HepG2 (cell line): ENCODE data around the gene MGST1. TPM values are rescaled to one million over a fixed set of nuclear protein-coding genes. Genes with fewer than 3 reads are reported as not detected.

Experiments
- ATF1 ChIP-seq: IDR thresholded peaks from 2 replicates; pipeline ENCODE4 v1.6.1; 2016; ENCODE audit warnings: mild to moderate bottlenecking, control low read depth
- CEBPG ChIP-seq: IDR thresholded peaks from 2 replicates; pipeline ENCODE4 v1.6.1; 2016
- CREB3 ChIP-seq: sonication (generic); formaldehyde crosslinking; IDR thresholded peaks from 2 replicates; pipeline ENCODE4 v1.5.0; 2020; ENCODE audit warnings: missing genetic modification reagents
- GFI1 ChIP-seq: sonication (generic); formaldehyde crosslinking; IDR thresholded peaks from 2 replicates; pipeline ENCODE4 v1.5.0; 2020; ENCODE audit warnings: missing genetic modification reagents, mild to moderate bottlenecking, borderline replicate concordance
- HNF1B ChIP-seq: sonication (generic); formaldehyde crosslinking; IDR thresholded peaks from 2 replicates; pipeline ENCODE4 v1.5.1; 2020; ENCODE audit warnings: mild to moderate bottlenecking, moderate library complexity, missing genetic modification reagents
- LCORL ChIP-seq, 2 experiments: fragments of 450-650 bp in 1 of 2; sonication (generic) in 1 of 2; formaldehyde crosslinking in 1 of 2; IDR thresholded peaks; 2 replicates each; pipeline versions ENCODE4 v1.5.0 to v1.6.1; 2017 to 2020; ENCODE audit warnings: antibody characterized with exemption in 1 of 2, missing genetic modification reagents in 1 of 2
- MXD4 ChIP-seq: IDR thresholded peaks from 2 replicates; pipeline ENCODE4 v1.6.1; 2016; ENCODE audit warnings: mild to moderate bottlenecking, missing biosample characterization, missing genetic modification reagents
- RNF219 ChIP-seq: sonication (generic); formaldehyde crosslinking; IDR thresholded peaks from 2 replicates; pipeline ENCODE4 v1.5.0; 2020; ENCODE audit warnings: mild to moderate bottlenecking, missing genetic modification reagents
- SMARCC2 ChIP-seq: fragments of 450-650 bp; IDR thresholded peaks from 2 replicates; pipeline ENCODE4 v1.6.1; 2017; ENCODE audit warnings: antibody characterized with exemption, mild to moderate bottlenecking
- STAG1 ChIP-seq: sonication (generic); formaldehyde crosslinking; IDR thresholded peaks from 2 replicates; pipeline ENCODE4 v1.4.0; 2020; ENCODE audit warnings: missing genetic modification reagents
- TARDBP ChIP-seq: sonication (generic); formaldehyde crosslinking; IDR thresholded peaks from 2 replicates; pipeline ENCODE4 v1.8.0; 2022; ENCODE audit warnings: mild to moderate bottlenecking, missing genetic modification reagents
- ZNF101 ChIP-seq: sonication (generic); formaldehyde crosslinking; IDR thresholded peaks from 2 replicates; pipeline ENCODE4 v1.4.0; 2020; ENCODE audit warnings: mild to moderate bottlenecking, low read depth, missing genetic modification reagents, borderline replicate concordance
- ZNF264 ChIP-seq: sonication (generic); formaldehyde crosslinking; IDR thresholded peaks from 2 replicates; pipeline ENCODE4 v1.4.0; 2020; ENCODE audit warnings: missing genetic modification reagents
- ZNF614 ChIP-seq: IDR thresholded peaks from 2 replicates; pipeline ENCODE4 v1.6.1; 2018; ENCODE audit warnings: missing biosample characterization, missing genetic modification reagents, inconsistent platforms, borderline replicate concordance
- ZSCAN31 ChIP-seq: sonication (generic); formaldehyde crosslinking; IDR thresholded peaks from 2 replicates; pipeline ENCODE4 v1.5.0; 2020; ENCODE audit warnings: low read depth, mild to moderate bottlenecking, missing genetic modification reagents
- polyA plus RNA-seq, 8 experiments: library from polyadenylated mRNA; depleted of rRNA in 3 of 8; stranded (reverse) in 7 of 8; unstranded in 1 of 8; fragments of >200 nt; fragmentation: Illumina TruSeq in 4 of 8; extraction: Trizol in 4 of 8; gene quantifications; 2 replicates each; pipeline versions ENCODE4 v1.2.1 to v1.2.3, GENCODE V29; 2011 to 2016; ENCODE audit warnings: low read depth in 4 of 8, missing spikeins in 1 of 8, mixed read lengths in 1 of 8; ENCODE audit not compliant: insufficient read depth in 1 of 8
- total RNA-seq, 5 experiments: library from RNA; depleted of rRNA; stranded (reverse); fragments of >200 nt; fragmentation: Illumina TruSeq; extraction: Trizol; gene quantifications; 2 replicates each; pipeline ENCODE4 v1.2.3, GENCODE V29; 2016; ENCODE audit warnings: low read depth in 1 of 5
- TF ChIP-seq, protein P1 (sequence below): IDR thresholded peaks from 2 replicates; pipeline ENCODE4 v1.6.1; 2016
- TF ChIP-seq, protein P2 (sequence below): sonication (generic); formaldehyde crosslinking; IDR thresholded peaks from 2 replicates; pipeline ENCODE4 v1.4.0; 2020; ENCODE audit warnings: missing genetic modification reagents
- TF ChIP-seq, protein P3 (sequence below): IDR thresholded peaks from 2 replicates; pipeline ENCODE4 v1.6.1; 2012; ENCODE audit warnings: low read depth, low read length, improper control_type of control experiment

MGST1 gene
- total and polyA plus RNA-seq, 2 of the 13 experiments (the other 11 are each of a cell fraction or from before 2014, with no cell fraction given): 119 to 152 TPM

DNA sequence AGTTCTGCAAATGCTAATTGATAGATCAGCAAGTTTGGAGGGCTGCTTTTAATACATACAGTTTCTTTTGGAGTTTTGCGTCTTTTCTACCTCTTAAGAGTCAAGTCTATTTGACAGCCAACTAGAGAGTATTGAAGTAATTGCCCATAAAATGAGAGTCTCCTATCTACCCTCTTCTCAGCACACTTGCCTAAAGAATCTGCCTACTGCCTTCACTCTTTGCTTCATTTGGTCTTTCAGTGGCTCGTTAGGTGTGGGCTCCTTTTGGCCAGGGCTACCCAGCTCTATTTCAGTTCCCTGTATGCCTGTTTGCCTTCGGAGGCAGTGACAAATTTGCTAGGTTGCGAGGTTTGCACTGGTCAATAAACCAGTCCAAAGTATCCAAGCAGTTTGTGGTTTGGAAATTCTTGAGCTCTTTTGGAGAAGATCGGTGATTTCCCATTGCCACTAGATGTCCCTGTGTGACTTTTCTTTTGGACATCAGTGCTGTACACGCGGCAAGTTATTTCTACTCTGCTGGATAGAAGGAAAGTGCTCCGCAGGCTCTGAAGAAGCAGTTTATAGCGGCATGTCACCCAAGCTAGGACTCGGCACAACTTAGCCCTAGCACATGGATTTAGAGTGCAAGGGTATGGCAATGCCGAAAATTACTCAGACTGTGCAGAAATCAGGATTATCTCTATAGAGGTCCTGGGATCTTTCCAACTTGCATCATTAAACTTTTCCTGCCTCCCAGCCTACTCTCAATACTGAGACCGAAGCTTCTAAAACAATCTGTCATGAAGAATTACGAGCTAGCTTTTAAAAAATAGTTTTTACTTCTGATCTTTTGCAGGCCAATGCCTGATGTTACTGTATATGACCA, 38.6 kb downstream of the MGST1 start (continued):
- TF ChIP-seq, protein P1, sequence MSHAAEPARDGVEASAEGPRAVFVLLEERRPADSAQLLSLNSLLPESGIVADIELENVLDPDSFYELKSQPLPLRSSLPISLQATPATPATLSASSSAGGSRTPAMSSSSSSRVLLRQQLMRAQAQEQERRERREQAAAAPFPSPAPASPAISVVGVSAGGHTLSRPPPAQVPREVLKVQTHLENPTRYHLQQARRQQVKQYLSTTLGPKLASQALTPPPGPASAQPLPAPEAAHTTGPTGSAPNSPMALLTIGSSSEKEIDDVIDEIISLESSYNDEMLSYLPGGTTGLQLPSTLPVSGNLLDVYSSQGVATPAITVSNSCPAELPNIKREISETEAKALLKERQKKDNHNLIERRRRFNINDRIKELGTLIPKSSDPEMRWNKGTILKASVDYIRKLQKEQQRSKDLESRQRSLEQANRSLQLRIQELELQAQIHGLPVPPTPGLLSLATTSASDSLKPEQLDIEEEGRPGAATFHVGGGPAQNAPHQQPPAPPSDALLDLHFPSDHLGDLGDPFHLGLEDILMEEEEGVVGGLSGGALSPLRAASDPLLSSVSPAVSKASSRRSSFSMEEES: no peak
- no peak for TF ChIP-seq ATF1
- TF ChIP-seq CEBPG (CRISPR knock-in tag): no peak
- TF ChIP-seq, protein P2, sequence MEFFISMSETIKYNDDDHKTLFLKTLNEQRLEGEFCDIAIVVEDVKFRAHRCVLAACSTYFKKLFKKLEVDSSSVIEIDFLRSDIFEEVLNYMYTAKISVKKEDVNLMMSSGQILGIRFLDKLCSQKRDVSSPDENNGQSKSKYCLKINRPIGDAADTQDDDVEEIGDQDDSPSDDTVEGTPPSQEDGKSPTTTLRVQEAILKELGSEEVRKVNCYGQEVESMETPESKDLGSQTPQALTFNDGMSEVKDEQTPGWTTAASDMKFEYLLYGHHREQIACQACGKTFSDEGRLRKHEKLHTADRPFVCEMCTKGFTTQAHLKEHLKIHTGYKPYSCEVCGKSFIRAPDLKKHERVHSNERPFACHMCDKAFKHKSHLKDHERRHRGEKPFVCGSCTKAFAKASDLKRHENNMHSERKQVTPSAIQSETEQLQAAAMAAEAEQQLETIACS (CRISPR knock-in tag): no peak
- TF ChIP-seq ZNF101 (CRISPR knock-in tag): no peak
- TF ChIP-seq GFI1 (CRISPR knock-in tag): no peak
- TF ChIP-seq HNF1B (CRISPR knock-in tag): no peak; the same call in 1 of the 2 replicates
- peak; percentile 89 for TF ChIP-seq STAG1 (CRISPR knock-in tag)
- TF ChIP-seq ZNF614 (CRISPR knock-in tag): 0 out of 2 replicates have a peak, but pooled peaks have one; percentile 52
- no peak for TF ChIP-seq TARDBP (CRISPR knock-in tag)
- TF ChIP-seq, protein P3, sequence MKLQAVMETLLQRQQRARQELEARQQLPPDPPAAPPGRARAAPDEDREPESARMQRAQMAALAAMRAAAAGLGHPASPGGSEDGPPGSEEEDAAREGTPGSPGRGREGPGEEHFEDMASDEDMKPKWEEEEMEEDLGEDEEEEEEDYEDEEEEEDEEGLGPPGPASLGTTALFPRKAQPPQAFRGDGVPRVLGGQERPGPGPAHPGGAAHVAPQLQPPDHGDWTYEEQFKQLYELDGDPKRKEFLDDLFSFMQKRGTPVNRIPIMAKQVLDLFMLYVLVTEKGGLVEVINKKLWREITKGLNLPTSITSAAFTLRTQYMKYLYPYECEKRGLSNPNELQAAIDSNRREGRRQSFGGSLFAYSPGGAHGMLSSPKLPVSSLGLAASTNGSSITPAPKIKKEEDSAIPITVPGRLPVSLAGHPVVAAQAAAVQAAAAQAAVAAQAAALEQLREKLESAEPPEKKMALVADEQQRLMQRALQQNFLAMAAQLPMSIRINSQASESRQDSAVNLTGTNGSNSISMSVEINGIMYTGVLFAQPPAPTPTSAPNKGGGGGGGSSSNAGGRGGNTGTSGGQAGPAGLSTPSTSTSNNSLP: no peak
- no peak for TF ChIP-seq SMARCC2
- TF ChIP-seq ZNF264 (CRISPR knock-in tag): no peak
- TF ChIP-seq RNF219 (CRISPR knock-in tag): no peak
- TF ChIP-seq MXD4: 0 out of 2 replicates have a peak, but pooled peaks have one; percentile 35
- 0 out of 2 replicates have a peak, but pooled peaks have one; percentile 24 for TF ChIP-seq ZSCAN31 (CRISPR knock-in tag)
- peak; percentile 68; the same call in 1 of the 2 replicates for TF ChIP-seq LCORL (IDR thresholded peaks at IDR 0.05)
- peak; percentile 92 for TF ChIP-seq LCORL (CRISPR knock-in tag; IDR thresholded peaks at IDR 0.05)
- no peak for TF ChIP-seq CREB3
